MM.1S (cell line): Measurements from ENCODE around the gene C5orf15.

Experiments used
- CTCF ChIP-seq: fragments of 300-600 bp; sonication (generic); IDR thresholded peaks from 2 replicates; pipeline ENCODE4 v1.5.1; 2016; ENCODE audit warnings: antibody characterized with exemption, low read length, mixed read lengths
- EZH2 ChIP-seq: fragments of 300-600 bp; sonication (generic); optimal IDR thresholded peaks from 2 replicates; pipeline ENCODE3; 2017; ENCODE audit warnings: low read depth, mild to moderate bottlenecking, antibody characterized with exemption, low read length, mixed read lengths
- EZH2phosphoT487 ChIP-seq: fragments of 300-600 bp; sonication (generic); IDR thresholded peaks from 2 replicates; pipeline ENCODE4 v1.6.1; 2018; ENCODE audit warnings: antibody characterized with exemption, low read length

DNA sequence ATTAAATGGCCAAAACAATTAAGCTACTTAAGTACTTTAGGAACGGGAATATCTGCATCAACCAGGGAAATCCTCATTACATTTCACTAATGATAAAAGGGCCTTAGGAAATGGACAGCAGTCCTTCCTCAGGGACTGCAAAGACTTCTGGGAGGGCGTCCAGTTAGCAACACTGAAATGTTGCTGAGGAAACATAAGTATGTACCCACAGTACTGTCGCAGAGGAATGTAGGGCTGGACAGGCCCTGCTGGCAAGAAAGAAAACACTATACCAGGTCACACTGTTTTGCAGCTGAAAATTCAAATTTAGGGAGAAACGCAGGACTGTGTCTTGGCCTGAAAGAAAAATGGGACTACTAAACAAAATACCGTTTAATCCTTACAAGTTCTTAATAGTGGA lies 1.3 kb downstream of the C5orf15 start:
- no peak for TF ChIP-seq CTCF
- TF ChIP-seq EZH2phosphoT487 = no peak
- no peak for TF ChIP-seq EZH2
